ENCODE measurements around the gene POLR3H.

Gene POLR3H

GRCh38 chr22:41540365-41540764, 3.9 kb downstream of the POLR3H start:
- TF ChIP-seq CTCF (IDR thresholded peaks at IDR 0.05; ENCODE audit: low read depth, low read length, missing control alignments) = no peak
- no peak overlapping the region for H3K4me3 ChIP-seq (ENCODE audit: low read depth, low read length)
- DNase-seq (ENCODE audit: low read depth) = no peak
- in situ Hi-C loops (cut with HindIII; ENCODE audit: low sequenced_read_pairs) = no loop called here

GRCh38 chr22:41540006-41540315, 4.3 kb downstream of the POLR3H start:
- H3K4me3 ChIP-seq (ENCODE audit: low read depth, low read length) = no peak overlapping the region
- no peak for TF ChIP-seq CTCF (IDR thresholded peaks at IDR 0.05; ENCODE audit: low read depth, low read length, missing control alignments)
- in situ Hi-C loops (cut with HindIII; ENCODE audit: low sequenced_read_pairs) = no loop called here
- DNase-seq (ENCODE audit: low read depth) = no peak

GRCh38 chr22:41539146-41540005, 4.9 kb downstream of the POLR3H start:
- no peak for TF ChIP-seq CTCF (IDR thresholded peaks at IDR 0.05; ENCODE audit: low read depth, low read length, missing control alignments)
- in situ Hi-C loops (cut with HindIII; ENCODE audit: low sequenced_read_pairs) = no loop called here
- no peak overlapping the region for H3K4me3 ChIP-seq (ENCODE audit: low read depth, low read length)
- DNase-seq (ENCODE audit: low read depth) = no peak

GRCh38 chr22:41538583-41538982, 5.7 kb downstream of the POLR3H start:
- H3K4me3 ChIP-seq (ENCODE audit: low read depth, low read length) = no peak overlapping the region
- no peak for DNase-seq (ENCODE audit: low read depth)
- in situ Hi-C loops (cut with HindIII; ENCODE audit: low sequenced_read_pairs) = no loop called here
- TF ChIP-seq CTCF (IDR thresholded peaks at IDR 0.05; ENCODE audit: low read depth, low read length, missing control alignments) = no peak

GRCh38 chr22:41537203-41537602, 7.1 kb downstream of the POLR3H start:
- DNase-seq (ENCODE audit: low read depth) = no peak
- H3K4me3 ChIP-seq (ENCODE audit: low read depth, low read length) = no peak overlapping the region
- in situ Hi-C loops (cut with HindIII; ENCODE audit: low sequenced_read_pairs) = no loop called here
- TF ChIP-seq CTCF (IDR thresholded peaks at IDR 0.05; ENCODE audit: low read depth, low read length, missing control alignments) = no peak

- no peak for DNase-seq (ENCODE audit: low read depth)
- in situ Hi-C loops (cut with HindIII; ENCODE audit: low sequenced_read_pairs) = no loop called here
- H3K4me3 ChIP-seq (ENCODE audit: low read depth, low read length) = no peak overlapping the region
- peak; percentile 51 for TF ChIP-seq CTCF (IDR thresholded peaks at IDR 0.05; ENCODE audit: low read depth, low read length, missing control alignments)
Measured at GRCh38 chr22:41535244-41535643, 9.0 kb downstream of the POLR3H start.
